Trophoblast cell (in vitro differentiated cells and primary cell): ENCODE results near the gene SLC5A1.

ENCODE experiments used
- DNase-seq, 2 donors: peaks; one replicate each; pipeline ENCODE4 v3.0.0-alpha.2; 2016
- H2AFZ ChIP-seq: 2 replicates; pipeline ENCODE4 v1.6.1; 2013; ENCODE audit warnings: low read length, moderate library complexity, mild to moderate bottlenecking; ENCODE audit not compliant: insufficient read depth, poor library complexity
- H2AK5ac ChIP-seq: 2 replicates; pipeline ENCODE4 v1.6.1; 2013; ENCODE audit warnings: mild to moderate bottlenecking, low read length
- H2BK120ac ChIP-seq: 2 replicates; pipeline ENCODE4 v1.6.1; 2013; ENCODE audit warnings: low read length, mild to moderate bottlenecking, moderate library complexity; ENCODE audit not compliant: insufficient read depth, poor library complexity
- H2BK12ac ChIP-seq: 2 replicates; pipeline ENCODE4 v1.6.1; 2013; ENCODE audit warnings: mild to moderate bottlenecking, low read length, moderate library complexity
- H2BK5ac ChIP-seq: 2 replicates; pipeline ENCODE4 v1.6.1; 2013; ENCODE audit warnings: low read length, low read depth, moderate library complexity, mild to moderate bottlenecking; ENCODE audit not compliant: poor library complexity
- H3K14ac ChIP-seq: 2 replicates; pipeline ENCODE4 v1.6.1; 2013; ENCODE audit warnings: mild to moderate bottlenecking, low read length
- H3K18ac ChIP-seq: 2 replicates; pipeline ENCODE4 v1.6.1; 2013; ENCODE audit warnings: mild to moderate bottlenecking, low read length
- H3K23ac ChIP-seq: 2 replicates; pipeline ENCODE4 v1.6.1; 2013; ENCODE audit warnings: low read length
- H3K27ac ChIP-seq: 2 replicates; pipeline ENCODE4 v1.5.1; 2013; ENCODE audit warnings: low read depth, mild to moderate bottlenecking, inconsistent platforms, low read length, moderate library complexity
- H3K27me3 ChIP-seq: 2 replicates; pipeline ENCODE4 v1.6.1; 2013; ENCODE audit warnings: inconsistent platforms, mild to moderate bottlenecking, low read length, moderate library complexity; ENCODE audit not compliant: insufficient read depth
- H3K36me3 ChIP-seq, 2 experiments: 1 replicate in 1 of 2; 2 replicates in 1 of 2; pipeline ENCODE4 v1.6.1; 2013; ENCODE audit warnings: low read length in 2 of 2, mild to moderate bottlenecking in 2 of 2, moderate library complexity in 1 of 2; ENCODE audit not compliant: insufficient read depth in 2 of 2, control insufficient read depth in 1 of 2
- H3K4ac ChIP-seq: 2 replicates; pipeline ENCODE4 v1.6.1; 2013; ENCODE audit warnings: low read depth, mild to moderate bottlenecking, low read length, moderate library complexity
- H3K4me1 ChIP-seq, 2 experiments: 1 replicate in 1 of 2; 2 replicates in 1 of 2; pipeline ENCODE4 v1.6.1; 2013; ENCODE audit warnings: low read length in 2 of 2, mild to moderate bottlenecking in 2 of 2, moderate library complexity in 1 of 2; ENCODE audit not compliant: insufficient read depth in 2 of 2, control insufficient read depth in 1 of 2
- H3K4me2 ChIP-seq: 2 replicates; pipeline ENCODE4 v1.6.1; 2013; ENCODE audit warnings: inconsistent platforms, mild to moderate bottlenecking, low read length, moderate library complexity
- H3K4me3 ChIP-seq: 2 replicates; pipeline ENCODE4 v1.5.1; 2013; ENCODE audit warnings: mild to moderate bottlenecking, low read depth, low read length, inconsistent platforms
- H3K79me1 ChIP-seq: one replicate; pipeline ENCODE4 v1.6.1; 2013; ENCODE audit warnings: low read length
- H3K79me2 ChIP-seq: 2 replicates; pipeline ENCODE4 v1.6.1; 2013; ENCODE audit warnings: low read length, mild to moderate bottlenecking; ENCODE audit not compliant: control insufficient read depth, insufficient read depth, poor library complexity
- H3K9ac ChIP-seq: 2 replicates; pipeline ENCODE4 v1.6.1; 2013; ENCODE audit warnings: mild to moderate bottlenecking, low read length
- H3K9me3 ChIP-seq: 2 replicates; pipeline ENCODE4 v1.6.1; 2013; ENCODE audit warnings: low read depth, mild to moderate bottlenecking, control low read depth, inconsistent platforms, low read length; ENCODE audit not compliant: insufficient read depth
- H4K12ac ChIP-seq: 2 replicates; pipeline ENCODE4 v1.6.1; 2013; ENCODE audit warnings: low read depth, mild to moderate bottlenecking, low read length, moderate library complexity
- H4K8ac ChIP-seq: 2 replicates; pipeline ENCODE4 v1.6.1; 2013; ENCODE audit warnings: low read depth, mild to moderate bottlenecking, low read length, moderate library complexity
- H4K91ac ChIP-seq: one replicate; pipeline ENCODE4 v1.6.1; 2013; ENCODE audit warnings: low read depth, mild to moderate bottlenecking, low read length, moderate library complexity
- WGBS: extraction: QIAGEN DNeasy Blood & Tissue Kit; methylation state at CpG from one replicate; pipeline ENCODE4 v1.1.7; 2013; ENCODE audit warnings: missing lambda C conversion rate; ENCODE audit not compliant: insufficient read length, insufficient coverage; ENCODE audit errors: extremely low coverage; 5-methylcytosine and 5-hydroxymethylcytosine counted together

Gene SLC5A1

GRCh38 chr22:32000181-32000580 lies 42.9 kb upstream of the SLC5A1 start:
- no peak overlapping the region for H4K8ac ChIP-seq
- no CpG with 5 or more reads among the region's 1 CpG for WGBS
- H3K4me2 ChIP-seq = peak overlapping the region; percentile 10
- H3K4me3 ChIP-seq = no peak overlapping the region
- no peaks in the 10 kb centered on the region for H3K36me3 ChIP-seq
- no peak overlapping the region for H3K14ac ChIP-seq
- H2BK12ac ChIP-seq = no peak overlapping the region
- H2AFZ ChIP-seq = no peak overlapping the region
- H4K12ac ChIP-seq = no peak overlapping the region
- H3K23ac ChIP-seq = no peak overlapping the region
- no peak overlapping the region for H2BK5ac ChIP-seq
- no peaks in the 10 kb centered on the region for H3K79me1 ChIP-seq
- H3K9ac ChIP-seq = no peak overlapping the region
- peaks cover 5 to 6% of the 10 kb centered on the region in 2 experiments for H3K4me1 ChIP-seq
- no peak overlapping the region for H2BK120ac ChIP-seq
- no peaks in the 10 kb centered on the region for H3K27me3 ChIP-seq
- DNase-seq = peak in 1 of 2 donors; percentile 4
- no peaks in the 10 kb centered on the region for H3K79me2 ChIP-seq
- no peak overlapping the region for H3K4ac ChIP-seq
- H3K9me3 ChIP-seq = no peaks in the 10 kb centered on the region
- no peak overlapping the region for H4K91ac ChIP-seq
- H3K27ac ChIP-seq = no peak overlapping the region
- no peak overlapping the region for H2AK5ac ChIP-seq
- no peak overlapping the region for H3K18ac ChIP-seq

- Histone ChIP-seq H3K14ac (no peak overlapping the region), H2AK5ac (no peak overlapping the region), H3K4me3 (no peak overlapping the region), H3K4ac (no peak overlapping the region), H3K27ac (peak overlapping the region; percentile 60), H2BK120ac (no peak overlapping the region), H3K9me3 (no peaks in the 10 kb centered on the region), H3K9ac (no peak overlapping the region), H3K4me2 (no peak overlapping the region), H4K8ac (no peak overlapping the region), H2BK5ac (no peak overlapping the region), H2BK12ac (no peak overlapping the region), H4K91ac (no peak overlapping the region), H4K12ac (no peak overlapping the region), H3K79me2 (no peaks in the 10 kb centered on the region), H3K4me1 (peaks cover 9 to 11% of the 10 kb centered on the region in 2 experiments), H3K79me1 (no peaks in the 10 kb centered on the region), H3K18ac (no peak overlapping the region), H2AFZ (no peak overlapping the region), H3K23ac (no peak overlapping the region), H3K27me3 (no peaks in the 10 kb centered on the region), H3K36me3 (no peaks in the 10 kb centered on the region)
- DNase-seq = peak; percentile 85 to 86
- no CpG with 5 or more reads among the region's 1 CpG for WGBS
These were observed 37.6 kb upstream of the SLC5A1 start for GRCh38 chr22:32005453-32005852.

- no peaks in the 10 kb centered on the region for H3K79me1 ChIP-seq
- no peak overlapping the region for H2BK5ac ChIP-seq
- no peak overlapping the region for H4K8ac ChIP-seq
- no peak for DNase-seq
- no peak overlapping the region for H3K14ac ChIP-seq
- H3K79me2 ChIP-seq = no peaks in the 10 kb centered on the region
- no peak overlapping the region for H3K23ac ChIP-seq
- no peak overlapping the region for H3K9ac ChIP-seq
- no peak overlapping the region for H3K27ac ChIP-seq
- no peak overlapping the region for H4K91ac ChIP-seq
- H4K12ac ChIP-seq = no peak overlapping the region
- no peak overlapping the region for H2BK12ac ChIP-seq
- no peak overlapping the region for H3K4ac ChIP-seq
- no CpG with 5 or more reads among the region's 1 CpG for WGBS
- H3K18ac ChIP-seq = no peak overlapping the region
- no peaks in the 10 kb centered on the region for H3K4me1 ChIP-seq
- H3K9me3 ChIP-seq = peaks cover 2% of the 10 kb centered on the region
- H3K4me3 ChIP-seq = no peak overlapping the region
- H2BK120ac ChIP-seq = no peak overlapping the region
- no peak overlapping the region for H3K4me2 ChIP-seq
- no peaks in the 10 kb centered on the region for H3K27me3 ChIP-seq
- no peak overlapping the region for H2AFZ ChIP-seq
- no peaks in the 10 kb centered on the region for H3K36me3 ChIP-seq
- no peak overlapping the region for H2AK5ac ChIP-seq
These were observed 29.9 kb upstream of the SLC5A1 start for GRCh38 chr22:32013200-32013599.

GRCh38 chr22:32016081-32016480 lies 27.0 kb upstream of the SLC5A1 start:
- Histone ChIP-seq H3K9me3 (peaks cover 2% of the 10 kb centered on the region), H4K12ac (no peak overlapping the region), H4K8ac (no peak overlapping the region), H3K18ac (no peak overlapping the region), H3K27ac (no peak overlapping the region), H3K36me3 (no peaks in the 10 kb centered on the region), H3K27me3 (no peaks in the 10 kb centered on the region), H2BK5ac (no peak overlapping the region), H2BK12ac (no peak overlapping the region), H3K23ac (no peak overlapping the region), H3K4me2 (no peak overlapping the region), H3K79me1 (no peaks in the 10 kb centered on the region), H3K4ac (no peak overlapping the region), H3K4me1 (no peaks in the 10 kb centered on the region), H3K79me2 (no peaks in the 10 kb centered on the region), H3K14ac (no peak overlapping the region), H3K4me3 (no peak overlapping the region), H2AK5ac (no peak overlapping the region), H2AFZ (no peak overlapping the region), H3K9ac (no peak overlapping the region), H4K91ac (no peak overlapping the region), H2BK120ac (no peak overlapping the region)
- WGBS = no CpG with 5 or more reads among the region's 5 CpGs
- no peak for DNase-seq
